HG03521 (cell line): Measurements from ENCODE around the gene ELAVL1.
"Not testable (repeated sequence)": the region's sequence is repeated elsewhere in the genome, so short reads cannot be mapped to it uniquely, and the experiment has no call there.

Experiments
- ATAC-seq: cut with Tn5 transposase; IDR thresholded peaks from one replicate; pipeline ENCODE4 v1.9.1; 2021; ENCODE audit warnings: mild to moderate bottlenecking, moderate library complexity; ENCODE audit not compliant: unreplicated experiment

The ELAVL1 gene

DNA sequence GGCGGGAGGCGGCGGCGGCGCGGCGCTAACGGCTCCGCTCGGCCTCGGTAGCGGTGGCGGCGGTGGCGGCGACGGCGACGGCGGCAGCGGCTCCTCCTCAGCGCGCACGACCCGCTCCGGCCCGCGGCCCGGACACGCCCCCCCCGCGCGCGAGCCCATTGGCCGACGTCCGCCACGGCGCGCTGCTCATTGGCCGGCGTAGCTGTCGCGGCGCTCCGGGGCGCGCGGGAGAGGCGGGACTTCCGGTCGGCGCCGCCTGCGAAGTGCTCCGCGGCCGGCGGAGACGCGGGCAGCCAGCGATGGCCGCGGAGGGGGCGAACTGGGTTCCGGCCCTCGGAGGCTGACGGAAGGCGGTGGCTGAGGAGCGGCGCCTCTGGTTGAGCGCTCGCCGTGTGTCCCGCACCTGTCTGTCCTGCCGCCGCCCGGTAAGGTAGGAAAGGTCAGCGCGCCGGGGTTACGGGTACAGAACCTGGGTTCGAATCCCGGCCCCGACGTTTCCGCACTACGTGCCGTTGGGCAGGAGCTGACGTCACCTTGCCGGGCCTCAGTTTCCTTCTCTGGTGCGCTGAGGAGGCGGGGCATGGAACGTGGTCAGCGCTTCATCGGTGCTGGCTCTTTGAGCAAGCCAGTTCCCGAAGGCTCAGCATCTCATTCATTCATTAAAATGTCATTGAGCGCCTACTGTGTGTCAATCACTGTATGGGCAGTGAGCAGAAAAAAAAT is at the start of gene ELAVL1:
ELAVL1 (minus strand) TSS at position 108 of the 723 bp plus-strand sequence. CDS start 13,826 bp downstream, outside the sequence.
- ATAC-seq = peak; percentile 77

DNA sequence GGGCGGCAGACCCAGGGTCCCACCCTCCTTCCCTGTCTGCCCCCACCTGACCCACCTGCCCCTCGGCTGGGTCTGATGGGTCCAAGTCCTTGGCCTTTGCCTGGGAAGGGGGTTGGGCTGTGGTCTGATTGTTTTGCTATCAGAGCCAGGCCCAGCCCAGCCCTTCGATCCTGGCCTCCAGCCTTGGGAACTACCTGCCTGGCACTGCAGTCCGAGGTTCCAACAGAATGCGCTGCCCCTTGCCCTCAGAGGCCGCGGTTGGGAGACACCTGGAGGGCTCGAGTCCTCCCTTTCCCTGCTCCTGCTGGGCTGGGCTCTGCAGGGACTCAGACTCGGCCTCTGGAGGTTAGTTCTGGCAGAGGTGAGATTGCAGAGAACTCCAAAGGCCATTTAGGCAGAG is 48.7 kb upstream of the ELAVL1 start:
- ATAC-seq = no peak

DNA sequence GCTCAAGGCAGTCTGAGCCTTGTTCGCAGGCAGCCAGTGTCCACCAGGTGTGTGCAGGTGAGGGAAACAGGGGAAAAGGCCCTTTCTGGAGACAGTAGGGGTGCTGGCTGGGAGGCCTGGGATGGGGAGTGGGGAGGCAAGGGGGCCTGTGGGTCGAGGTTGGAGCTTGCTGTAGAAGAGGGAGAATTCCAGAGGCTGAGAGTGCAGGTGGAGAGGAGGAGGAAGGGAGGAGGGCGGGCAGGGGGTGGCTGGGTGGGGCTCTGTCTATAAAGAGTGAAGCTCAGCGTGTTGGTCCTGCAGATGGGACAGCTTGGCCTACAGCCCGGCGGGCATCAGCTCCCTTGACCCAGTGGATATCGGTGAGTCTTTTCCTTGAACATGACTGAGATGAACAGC is 47.0 kb upstream of the ELAVL1 start, which contains the start of gene CCL25:
CCL25 (plus strand) TSS at position 297 of the 396 bp plus-strand sequence. CDS start 290 bp downstream, outside the sequence.
- no peak for ATAC-seq

DNA sequence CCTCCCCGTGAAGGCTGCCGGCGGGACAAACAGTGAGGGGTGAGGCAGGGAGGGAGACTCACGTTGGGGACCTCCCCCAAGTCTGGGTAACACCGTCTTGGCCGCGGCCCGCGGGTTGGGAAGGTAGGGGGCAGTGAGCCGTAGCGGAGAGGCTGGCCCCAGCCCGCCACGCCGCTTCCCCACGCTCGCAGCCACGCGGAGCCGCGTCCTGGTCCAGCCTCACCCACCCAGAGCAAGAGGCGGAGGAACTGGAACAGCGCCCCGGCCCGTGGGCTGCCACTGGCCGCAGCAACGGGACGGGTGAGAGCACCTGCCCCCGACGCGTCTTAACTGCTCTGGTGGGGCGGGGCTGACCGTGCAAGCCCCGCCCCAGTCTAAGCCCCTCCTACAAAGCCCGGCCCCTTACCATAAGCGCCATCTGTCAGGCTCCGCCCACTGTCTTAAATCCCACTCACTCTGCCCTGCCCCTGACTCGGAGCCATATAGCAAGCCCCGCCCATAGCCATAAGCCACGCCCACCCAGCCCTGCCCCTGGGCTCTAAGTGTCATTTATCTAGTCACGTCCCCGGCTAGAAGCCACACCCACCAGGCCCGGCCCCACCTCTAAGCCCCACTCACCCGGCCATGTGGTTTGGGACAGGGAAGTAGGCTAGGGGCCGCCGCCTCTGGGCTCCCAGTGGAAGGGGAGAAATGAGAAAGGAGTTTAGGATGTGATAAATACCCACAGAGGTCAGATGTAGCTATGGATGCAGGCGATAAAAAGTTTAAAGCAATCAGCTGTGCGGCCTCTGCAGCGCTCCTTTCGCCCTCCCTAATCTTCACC is 45.0 kb upstream of the ELAVL1 start:
- ATAC-seq = peak; percentile 87

DNA sequence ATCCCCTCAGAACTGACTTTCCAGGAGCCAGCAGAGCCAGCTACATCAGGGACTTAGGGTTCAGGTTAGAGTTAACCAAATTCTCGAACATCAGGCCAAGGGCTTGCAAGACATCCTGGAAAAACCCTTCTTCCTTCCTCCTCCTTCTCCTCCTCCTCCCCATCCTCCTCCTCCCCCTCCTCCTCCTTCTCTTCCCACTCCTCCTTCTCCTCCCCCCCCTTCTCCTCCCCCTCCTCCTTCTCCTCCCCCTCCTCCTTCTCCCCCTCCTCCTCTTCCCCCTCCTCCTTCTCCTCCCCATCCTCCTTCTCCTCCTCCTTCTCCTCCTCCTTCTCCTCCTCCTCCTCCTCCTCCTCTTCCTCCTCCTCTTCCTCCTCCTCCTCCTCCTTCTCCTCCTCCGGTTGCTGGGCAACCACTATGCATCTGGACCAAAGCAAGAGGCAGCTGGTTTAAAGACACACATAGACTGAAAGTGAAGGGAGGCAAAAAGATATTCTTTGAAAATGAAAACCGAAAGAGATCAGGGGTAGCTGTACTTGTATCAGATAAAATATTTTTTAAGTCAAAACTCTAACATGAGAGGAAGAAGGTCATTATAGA is 41.2 kb upstream of the ELAVL1 start:
- no peak for ATAC-seq

DNA sequence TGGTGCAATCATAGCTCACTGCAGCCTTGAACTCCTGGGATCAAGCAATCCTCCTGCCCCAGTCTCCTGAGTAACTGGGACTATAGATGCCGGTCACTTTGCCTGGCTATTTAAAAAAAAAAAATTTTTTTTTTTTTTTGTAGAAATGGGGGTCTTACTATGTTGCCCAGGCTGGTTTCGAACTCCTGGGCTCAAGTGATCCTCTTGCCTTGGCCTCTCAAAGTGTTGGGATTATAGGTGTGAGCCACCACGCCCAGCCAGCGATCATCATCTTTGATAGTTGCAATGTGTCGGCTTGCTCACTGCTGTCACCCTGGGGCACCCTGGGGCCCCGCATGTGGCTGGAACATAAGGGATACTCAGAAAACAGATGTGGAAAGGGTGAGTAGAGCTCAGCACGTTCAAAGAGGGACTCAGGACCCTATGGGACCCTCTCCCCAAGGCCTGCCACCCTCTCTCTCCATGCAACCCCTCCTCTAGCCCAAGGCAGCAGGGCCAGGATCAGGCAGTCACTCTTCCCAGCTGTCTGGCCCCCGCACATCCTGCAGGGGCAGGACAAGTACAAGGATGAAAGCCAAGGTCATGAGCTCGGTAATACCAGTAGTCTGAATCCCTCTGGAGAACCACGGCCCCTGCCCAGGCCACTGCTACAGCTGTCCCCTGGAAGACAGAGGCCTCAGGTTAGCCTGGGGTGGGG is 40.6 kb upstream of the ELAVL1 start:
- no peak for ATAC-seq

DNA sequence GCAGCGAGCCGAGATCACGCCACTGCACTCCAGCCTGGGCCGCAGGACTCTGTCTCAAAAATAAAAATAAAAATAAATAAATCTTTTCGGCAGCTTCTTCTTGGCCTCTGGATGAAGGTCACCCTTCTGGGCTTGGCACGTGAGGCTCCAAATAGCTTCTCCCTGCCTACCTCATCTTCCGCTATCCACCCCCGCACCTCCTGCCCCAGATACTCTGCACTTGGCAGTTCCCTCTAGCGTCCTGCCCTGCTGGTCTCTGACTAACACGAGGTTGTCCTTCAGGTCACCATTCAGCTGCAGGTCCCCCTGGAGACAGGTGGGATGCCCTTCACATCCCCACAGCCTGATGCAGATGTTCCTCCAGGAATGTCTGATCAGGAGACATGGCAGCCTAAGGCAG is 38.6 kb upstream of the ELAVL1 start:
- no peak for ATAC-seq

DNA sequence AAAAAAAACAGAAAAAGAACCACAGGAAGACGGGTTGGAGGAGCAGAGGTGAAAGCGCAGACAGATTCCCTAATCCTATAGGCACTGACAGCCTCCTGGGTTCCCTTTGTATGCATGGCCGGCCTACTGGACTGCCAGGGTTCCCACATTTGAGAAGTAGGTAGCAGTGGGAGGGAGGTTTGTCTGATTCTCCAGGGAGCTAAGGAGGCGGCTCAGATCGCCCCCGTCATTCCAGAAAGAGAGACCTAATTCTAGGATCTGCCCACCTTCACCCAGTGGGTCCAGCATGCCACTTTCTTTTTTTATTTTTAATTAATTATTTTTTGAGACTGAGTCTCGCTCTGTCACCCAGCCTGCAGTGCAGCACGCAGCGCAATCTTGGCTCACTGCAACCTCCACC is 37.5 kb upstream of the ELAVL1 start:
- no peak for ATAC-seq

DNA sequence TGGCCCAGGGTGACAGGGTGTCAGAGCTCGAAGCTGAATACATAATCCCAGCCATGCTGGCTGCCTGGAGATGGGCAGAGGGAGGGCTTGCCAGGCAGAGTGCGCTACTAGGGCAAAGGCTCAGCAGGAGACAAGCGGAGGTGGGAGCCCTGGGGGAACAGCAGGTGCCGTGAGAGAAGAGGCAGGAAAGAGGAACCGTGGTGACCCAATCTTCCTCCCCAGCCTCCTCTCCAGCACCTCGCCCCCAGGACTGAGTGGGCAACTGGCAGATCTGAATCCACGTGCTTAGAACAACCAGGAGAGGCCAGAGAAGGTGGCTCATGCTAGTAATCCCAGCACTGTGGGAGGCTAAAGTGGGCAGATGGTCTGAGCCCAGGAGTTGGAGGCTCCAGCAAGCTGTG is 36.1 kb upstream of the ELAVL1 start:
- ATAC-seq = no peak

DNA sequence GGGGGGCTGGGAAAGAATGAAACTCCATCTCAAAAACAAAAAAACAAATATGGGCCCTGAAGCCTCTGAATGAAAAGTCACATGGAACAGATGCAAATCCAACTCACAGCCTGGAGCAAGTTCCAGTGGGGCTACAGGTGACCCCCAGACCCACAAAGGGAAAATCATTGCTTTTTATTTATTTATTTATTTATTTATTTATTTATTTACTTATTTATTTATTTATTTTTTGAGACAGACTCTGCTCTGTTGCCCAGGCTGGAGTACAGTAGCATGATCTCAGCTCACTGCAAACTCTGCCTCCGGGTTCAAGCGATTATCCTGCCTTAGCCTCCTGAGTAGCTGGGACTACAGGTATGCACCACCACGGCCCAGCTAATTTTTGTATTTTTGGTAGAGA is 33.8 kb upstream of the ELAVL1 start:
- no peak for ATAC-seq

DNA sequence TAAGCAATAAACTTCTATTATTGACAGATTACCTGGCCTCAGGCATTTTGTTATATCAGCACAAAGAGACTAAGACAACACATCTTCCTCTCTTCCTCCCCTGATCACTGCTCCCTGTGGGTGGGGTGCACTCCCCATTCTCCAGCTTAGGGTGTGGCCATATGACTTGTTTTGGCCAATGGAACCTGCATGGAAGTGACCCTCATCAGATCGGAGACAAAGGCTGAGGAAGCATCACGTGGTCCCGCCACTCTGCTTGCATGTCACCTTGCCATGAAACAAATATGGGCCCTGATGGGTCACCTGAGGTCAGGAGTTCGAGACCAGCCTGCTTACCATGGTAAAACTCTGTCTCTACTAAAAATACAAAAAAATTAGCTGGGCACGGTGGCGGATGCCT is 33.4 kb upstream of the ELAVL1 start:
- no peak for ATAC-seq

DNA sequence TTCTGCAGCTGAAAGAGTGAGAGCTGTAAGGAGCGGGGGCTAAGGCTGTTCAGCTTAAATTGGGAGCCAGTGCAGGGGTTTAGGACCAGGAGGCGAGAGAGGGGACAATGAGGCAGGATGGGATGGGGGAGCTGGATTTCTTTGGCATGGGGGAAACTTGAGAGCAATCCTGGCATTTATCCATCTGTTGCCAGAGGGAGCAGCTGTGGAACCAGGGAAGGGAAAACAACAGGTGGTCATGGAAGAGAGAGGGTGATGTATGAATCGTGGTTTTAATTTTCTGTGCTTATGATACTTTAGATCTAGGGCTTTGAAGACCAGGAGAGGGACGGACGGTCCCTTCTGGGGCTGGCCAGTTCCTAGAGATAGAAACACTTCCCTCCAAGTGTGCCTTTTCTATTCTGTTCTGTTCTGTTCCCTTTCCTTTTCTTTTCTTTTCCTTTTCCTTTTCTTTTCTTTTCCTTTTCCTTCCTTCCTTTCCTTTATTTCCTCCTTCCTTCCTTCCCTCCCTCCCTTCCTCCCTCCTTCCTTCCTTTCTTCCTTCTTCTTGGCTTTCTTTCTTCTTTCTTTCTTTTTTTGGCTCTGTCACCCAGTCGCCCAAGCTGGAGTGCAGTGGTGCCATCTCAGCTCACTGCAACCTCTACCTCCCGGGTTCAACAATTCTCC is 31.1 kb upstream of the ELAVL1 start:
- ATAC-seq = no peak

DNA sequence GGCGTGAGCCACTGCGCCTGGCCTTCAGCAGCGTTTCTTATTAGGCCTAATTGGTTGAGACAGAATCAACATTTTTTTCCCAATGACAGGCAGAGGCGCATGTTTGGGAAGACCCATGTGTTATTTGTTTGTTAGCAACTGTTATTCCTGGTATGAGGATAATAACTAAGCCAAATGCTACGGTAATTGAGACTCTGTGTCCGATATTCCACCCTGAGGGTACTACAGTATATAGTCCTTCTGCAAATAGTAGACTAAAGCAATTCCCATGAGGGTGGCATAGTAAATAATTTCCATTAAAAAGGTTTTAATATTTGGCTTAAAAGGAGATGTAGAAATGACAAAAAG is 28.7 kb upstream of the ELAVL1 start:
- ATAC-seq = no peak

DNA sequence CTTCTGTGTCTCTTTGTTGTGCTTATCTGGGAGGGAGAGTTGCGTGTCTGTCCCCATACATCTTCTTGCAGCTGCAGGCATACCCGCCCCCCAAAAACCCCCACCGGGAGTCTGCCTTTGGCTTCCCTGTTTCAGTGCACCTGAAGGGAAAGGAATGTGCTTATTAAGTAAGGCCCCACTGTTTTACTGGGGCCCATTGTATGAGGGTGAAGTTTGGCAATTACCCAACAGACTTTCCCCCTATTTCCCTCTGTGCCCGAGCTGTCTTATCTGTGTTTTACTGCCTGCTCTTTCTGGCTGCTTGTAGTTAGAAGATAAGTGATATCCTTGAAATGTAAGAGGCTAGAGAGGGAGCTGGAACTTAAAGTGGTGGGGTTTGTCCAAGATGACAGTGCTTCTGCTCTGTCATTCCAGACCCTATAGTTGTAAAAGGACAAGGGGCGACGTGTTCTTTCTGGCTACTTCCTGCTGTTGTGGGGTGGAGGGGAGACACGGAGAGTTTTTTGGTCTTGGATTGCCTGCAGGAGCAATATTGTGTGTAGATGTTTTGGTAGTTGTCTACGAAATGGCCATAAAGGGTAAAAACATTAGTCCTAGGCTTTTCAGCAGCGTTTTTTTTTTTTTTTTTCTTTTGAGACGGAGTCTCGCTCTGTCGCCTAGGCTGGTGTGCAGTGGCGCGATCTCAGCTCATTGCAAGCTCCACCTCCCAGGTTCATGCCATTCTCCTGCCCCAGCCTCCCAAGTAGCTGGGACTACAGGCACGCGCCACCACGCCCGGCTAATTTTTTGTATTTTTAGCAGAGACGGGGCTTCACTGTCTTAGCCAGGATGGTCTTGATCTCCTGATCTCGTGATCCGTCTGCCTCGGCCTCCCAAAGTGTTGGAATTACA is 28.1 kb upstream of the ELAVL1 start:
- ATAC-seq = not testable (repeated sequence)

DNA sequence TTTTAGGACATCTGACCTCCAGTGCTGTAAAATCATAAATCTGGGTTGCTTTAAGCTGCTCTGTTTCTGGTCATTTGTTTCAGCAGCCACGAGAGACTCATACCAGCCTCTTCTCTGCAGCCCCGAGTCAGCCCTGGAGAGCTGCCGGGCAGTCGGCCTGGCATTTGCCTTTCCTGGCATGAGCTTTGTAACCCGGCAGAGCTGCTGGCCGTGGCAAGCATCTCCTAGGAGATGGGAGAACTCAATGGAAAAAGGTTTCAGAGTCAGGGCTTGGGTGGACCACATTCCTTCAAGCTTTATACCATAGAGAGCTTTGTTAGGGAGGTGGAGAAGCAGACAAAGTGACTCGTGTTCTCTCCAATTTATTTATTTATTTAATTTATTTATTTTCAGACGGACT is 25.5 kb upstream of the ELAVL1 start:
- no peak for ATAC-seq

DNA sequence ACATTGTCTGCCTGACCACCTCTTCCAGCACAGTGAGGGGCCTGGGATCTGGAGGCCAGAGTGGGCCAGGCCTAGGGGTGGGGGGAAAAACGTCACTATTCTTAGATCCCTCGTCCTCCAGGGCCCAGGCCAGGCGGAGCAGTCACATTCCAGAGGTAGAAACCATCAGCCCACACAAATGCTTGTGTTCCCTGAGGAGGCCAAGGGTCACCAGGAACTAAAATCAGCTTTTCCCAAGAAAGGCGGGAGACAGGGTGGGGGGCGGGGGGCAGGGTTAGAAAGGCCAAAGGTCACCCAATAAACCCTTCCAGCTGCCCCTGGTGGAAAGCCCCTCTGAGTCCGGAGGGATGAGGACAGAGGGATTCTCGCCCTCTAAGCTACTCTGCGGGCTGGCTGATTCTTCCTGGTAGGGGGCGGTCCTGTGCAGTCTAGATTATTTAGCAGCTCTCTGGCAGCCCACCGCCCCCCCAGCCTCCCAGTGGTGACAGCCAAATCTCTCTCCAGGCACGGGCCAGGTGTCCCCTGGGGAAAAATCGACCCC is 23.6 kb upstream of the ELAVL1 start:
- ATAC-seq = no peak

DNA sequence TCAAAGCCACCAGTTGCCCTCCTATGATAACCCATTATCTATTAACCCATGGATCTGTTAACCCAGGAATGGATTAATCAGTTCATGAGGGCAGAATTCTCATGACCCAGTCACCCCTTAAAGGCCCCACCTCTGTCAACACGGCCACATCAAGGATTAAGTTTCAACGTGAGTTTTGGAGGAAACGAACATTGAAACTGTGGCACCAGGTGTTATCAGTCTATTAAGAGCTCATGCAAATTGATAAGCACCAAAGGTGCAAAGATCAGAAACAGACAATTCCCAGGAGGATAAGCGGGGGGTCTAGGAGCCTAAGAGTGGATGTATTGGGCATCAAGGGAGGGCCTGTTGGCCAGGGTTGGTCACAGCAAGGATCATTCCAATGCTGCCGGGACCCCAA is 19.9 kb upstream of the ELAVL1 start:
- ATAC-seq = no peak

DNA sequence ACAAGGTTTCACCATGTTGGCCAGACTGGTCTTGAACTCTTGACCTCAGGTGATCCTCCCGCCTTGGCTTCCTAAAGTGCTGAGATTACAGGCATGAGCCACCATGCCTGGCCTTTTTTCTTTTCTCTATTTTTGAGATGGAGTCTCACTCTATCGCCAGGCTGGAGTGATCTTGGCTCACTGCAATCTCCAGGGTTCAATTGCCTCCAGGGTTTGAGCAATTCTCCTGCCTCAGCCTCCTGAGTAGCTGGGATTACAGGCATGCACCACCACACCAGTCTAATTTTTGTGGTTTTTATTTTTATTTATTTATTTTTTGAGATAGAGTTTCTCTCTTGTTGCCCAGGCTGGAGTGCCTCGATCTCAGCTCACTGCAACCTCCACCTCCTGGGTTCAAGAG is 18.8 kb upstream of the ELAVL1 start:
- ATAC-seq = not testable (repeated sequence)

DNA sequence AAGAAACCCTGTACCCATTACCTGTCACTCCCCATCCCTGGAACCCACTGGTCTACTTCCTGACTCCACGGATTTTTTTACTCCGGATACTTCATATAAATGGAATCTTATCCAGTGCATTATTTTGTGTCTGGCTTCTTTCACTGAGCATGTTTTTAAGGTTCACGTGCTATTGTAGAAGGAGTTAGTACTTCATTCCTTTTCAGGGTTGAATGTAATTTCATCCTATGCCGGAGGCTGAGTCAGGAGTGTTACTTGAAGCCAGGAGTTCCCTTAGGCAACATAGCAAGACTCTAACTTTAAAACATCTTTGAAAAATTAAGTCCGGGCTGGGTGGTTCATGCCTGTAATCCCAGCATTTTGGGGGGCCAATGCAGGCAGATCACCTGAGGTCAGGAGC is 17.9 kb upstream of the ELAVL1 start:
- no peak for ATAC-seq
